ENCODE data around the gene ZCCHC24.
A peak's percentile ranks its signal among the peaks of the same experiment; 100 is the strongest.

The ZCCHC24 gene

GRCh38 chr10:79445161-79445976 is at the start of gene ZCCHC24:
TSS of gene ZCCHC24 (minus strand) at chr10:79445624. CDS start at chr10:79445440, 184 bp downstream.
- peak; percentile 99 for DNase-seq

GRCh38 chr10:79493806-79494205 is 48.4 kb upstream of the ZCCHC24 start:
- DNase-seq: no peak

- no peak for DNase-seq
These were observed 47.4 kb upstream of the ZCCHC24 start for GRCh38 chr10:79492839-79493238.

- DNase-seq: no peak
These were observed 46.8 kb upstream of the ZCCHC24 start for GRCh38 chr10:79492256-79492655.

GRCh38 chr10:79491143-79491835 is 45.9 kb upstream of the ZCCHC24 start:
- no peak for DNase-seq

GRCh38 chr10:79490400-79491142 is 45.1 kb upstream of the ZCCHC24 start:
- peak; percentile 75 for DNase-seq

GRCh38 chr10:79488870-79489269 is 43.4 kb upstream of the ZCCHC24 start:
- DNase-seq: no peak

- no peak for DNase-seq
These were observed 42.9 kb upstream of the ZCCHC24 start for GRCh38 chr10:79488336-79488735.

- no peak for DNase-seq
These were observed 42.1 kb upstream of the ZCCHC24 start for GRCh38 chr10:79487296-79488194.

GRCh38 chr10:79484476-79484875 is 39.1 kb upstream of the ZCCHC24 start:
- no peak for DNase-seq

- no peak for DNase-seq
These were observed 38.5 kb upstream of the ZCCHC24 start for GRCh38 chr10:79483948-79484347.

GRCh38 chr10:79483299-79483698 is 37.9 kb upstream of the ZCCHC24 start:
- DNase-seq: no peak

- no peak for DNase-seq
These were observed 37.3 kb upstream of the ZCCHC24 start for GRCh38 chr10:79482741-79483140.

- no peak for DNase-seq
These were observed 36.9 kb upstream of the ZCCHC24 start for GRCh38 chr10:79482304-79482703.

GRCh38 chr10:79479283-79479909 is 34.0 kb upstream of the ZCCHC24 start:
- no peak for DNase-seq

GRCh38 chr10:79477456-79477855 is 32.0 kb upstream of the ZCCHC24 start:
- no peak for DNase-seq

GRCh38 chr10:79476645-79477044 is 31.2 kb upstream of the ZCCHC24 start:
- DNase-seq: no peak

GRCh38 chr10:79475877-79476276 is 30.5 kb upstream of the ZCCHC24 start:
- DNase-seq: no peak

- no peak for DNase-seq
These were observed 29.8 kb upstream of the ZCCHC24 start for GRCh38 chr10:79475119-79475653.

- DNase-seq: no peak
These were observed 28.2 kb upstream of the ZCCHC24 start for GRCh38 chr10:79473496-79474095.

- no peak for DNase-seq
These were observed 27.5 kb upstream of the ZCCHC24 start for GRCh38 chr10:79472951-79473350.

Data from right forelimb (tissue), 1 donor.